GM12878 (cell line): ENCODE results near the gene OR10J5. TPM values are rescaled to one million over a fixed set of nuclear protein-coding genes. Genes with fewer than 3 reads are reported as not detected.

Experiments used
- polyA plus RNA-seq, 11 experiments: library from polyadenylated mRNA; depleted of rRNA in 4 of 11; unstranded in 6 of 11; stranded (reverse) in 5 of 11; fragments of >200 nt; fragmentation: Nextera tagmentation in 4 of 11; fragmentation: Illumina TruSeq in 1 of 11; extraction: Ambion mirVana in 4 of 11; extraction: Trizol in 1 of 11; gene quantifications; 1 replicate in 1 of 11; 2 replicates in 10 of 11; pipeline versions ENCODE4 v1.2.1 to v1.2.3, GENCODE V29; 2011 to 2016; ENCODE audit warnings: inconsistent platforms in 2 of 11, missing spikeins in 2 of 11, low read depth in 1 of 11
- total RNA-seq, 4 experiments: library from RNA; depleted of rRNA in 3 of 4; stranded (reverse); fragments of >200 nt in 3 of 4; fragmentation: Illumina TruSeq in 1 of 4; extraction: Trizol in 1 of 4; gene quantifications; 2 replicates each; pipeline versions ENCODE4 v1.2.1 to v1.2.3, GENCODE V29; 2013 to 2021

The OR10J5 gene
- total and polyA plus RNA-seq, 10 of the 15 experiments (the other 5 are each of a cell fraction or from before 2014, with no cell fraction given) = not detected

Other genes starting within 250 kb of the OR10J5 start
- 0.62 TPM in 1 of 2 replicates, not detected in the other for gene FCER1A, start 233.7 kb downstream of the OR10J5 start, total RNA-seq (2014; rRNA removed)
- gene FCER1A, start 233.7 kb downstream of the OR10J5 start, total RNA-seq (2014; rRNA removed; fragmentation: Illumina TruSeq; extraction: Trizol) = 0.13 TPM in 1 of 2 replicates, not detected in the other
- not detected in 2 replicates for gene FCER1A, start 233.7 kb downstream of the OR10J5 start, total RNA-seq (2021)
- not detected in 2 replicates for gene FCER1A, start 233.7 kb downstream of the OR10J5 start, polyA plus RNA-seq (2011; rRNA removed)
- 0.06 TPM in 1 of 2 replicates, not detected in the other for gene FCER1A, start 233.7 kb downstream of the OR10J5 start, polyA plus RNA-seq (2014; fragmentation: Illumina TruSeq; extraction: Trizol)
- under 1 TPM in 1 of 2 experiments, not detected in 1; 0.20 TPM for gene FCER1A, start 233.7 kb downstream of the OR10J5 start, polyA plus RNA-seq (2014; fragmentation: Nextera tagmentation; extraction: Ambion mirVana)
- 0.50 TPM in 1 of 2 replicates, not detected in the other for gene FCER1A, start 233.7 kb downstream of the OR10J5 start, polyA plus RNA-seq (2014; rRNA removed)
- gene FCER1A, start 233.7 kb downstream of the OR10J5 start, polyA plus RNA-seq (2016; fragmentation: Nextera tagmentation; extraction: Ambion mirVana) = not detected
- gene OR10J4, start 103.8 kb downstream of the OR10J5 start, total RNA-seq (2014; rRNA removed) = not detected in 2 replicates
- not detected in 2 replicates for gene OR10J4, start 103.8 kb downstream of the OR10J5 start, total RNA-seq (2014; rRNA removed; fragmentation: Illumina TruSeq; extraction: Trizol)
- not detected in 2 replicates for gene OR10J4, start 103.8 kb downstream of the OR10J5 start, total RNA-seq (2021)
- gene OR10J4, start 103.8 kb downstream of the OR10J5 start, polyA plus RNA-seq (2011; rRNA removed) = not detected in 2 replicates
- gene OR10J4, start 103.8 kb downstream of the OR10J5 start, polyA plus RNA-seq (2014; fragmentation: Illumina TruSeq; extraction: Trizol) = not detected in 2 replicates
- not detected for gene OR10J4, start 103.8 kb downstream of the OR10J5 start, polyA plus RNA-seq (2014; fragmentation: Nextera tagmentation; extraction: Ambion mirVana)
- not detected in 2 replicates for gene OR10J4, start 103.8 kb downstream of the OR10J5 start, polyA plus RNA-seq (2014; rRNA removed)
- not detected for gene OR10J4, start 103.8 kb downstream of the OR10J5 start, polyA plus RNA-seq (2016; fragmentation: Nextera tagmentation; extraction: Ambion mirVana)
- not detected in 2 replicates for gene OR10J1, start 96.3 kb downstream of the OR10J5 start, total RNA-seq (2014; rRNA removed)
- gene OR10J1, start 96.3 kb downstream of the OR10J5 start, total RNA-seq (2014; rRNA removed; fragmentation: Illumina TruSeq; extraction: Trizol) = not detected in 2 replicates
- not detected in 2 replicates for gene OR10J1, start 96.3 kb downstream of the OR10J5 start, total RNA-seq (2021)
- not detected in 2 replicates for gene OR10J1, start 96.3 kb downstream of the OR10J5 start, polyA plus RNA-seq (2011; rRNA removed)
- gene OR10J1, start 96.3 kb downstream of the OR10J5 start, polyA plus RNA-seq (2014; fragmentation: Illumina TruSeq; extraction: Trizol) = not detected in 2 replicates
- not detected for gene OR10J1, start 96.3 kb downstream of the OR10J5 start, polyA plus RNA-seq (2014; fragmentation: Nextera tagmentation; extraction: Ambion mirVana)
- gene OR10J1, start 96.3 kb downstream of the OR10J5 start, polyA plus RNA-seq (2014; rRNA removed) = not detected in 2 replicates
- gene OR10J1, start 96.3 kb downstream of the OR10J5 start, polyA plus RNA-seq (2016; fragmentation: Nextera tagmentation; extraction: Ambion mirVana) = not detected
- not detected in 2 replicates for gene APCS, start 51.8 kb upstream of the OR10J5 start, total RNA-seq (2014; rRNA removed)
- gene APCS, start 51.8 kb upstream of the OR10J5 start, total RNA-seq (2014; rRNA removed; fragmentation: Illumina TruSeq; extraction: Trizol) = not detected in 2 replicates
- 0.23 and 0.45 TPM in 2 replicates for gene APCS, start 51.8 kb upstream of the OR10J5 start, total RNA-seq (2021)
- gene APCS, start 51.8 kb upstream of the OR10J5 start, polyA plus RNA-seq (2011; rRNA removed) = not detected in 2 replicates
- gene APCS, start 51.8 kb upstream of the OR10J5 start, polyA plus RNA-seq (2014; fragmentation: Illumina TruSeq; extraction: Trizol) = not detected in 2 replicates
- gene APCS, start 51.8 kb upstream of the OR10J5 start, polyA plus RNA-seq (2014; fragmentation: Nextera tagmentation; extraction: Ambion mirVana) = not detected
- gene APCS, start 51.8 kb upstream of the OR10J5 start, polyA plus RNA-seq (2014; rRNA removed) = not detected in 2 replicates
- not detected for gene APCS, start 51.8 kb upstream of the OR10J5 start, polyA plus RNA-seq (2016; fragmentation: Nextera tagmentation; extraction: Ambion mirVana)
- gene CRP, start 178.6 kb upstream of the OR10J5 start, total RNA-seq (2014; rRNA removed) = not detected in 2 replicates
- not detected in 2 replicates for gene CRP, start 178.6 kb upstream of the OR10J5 start, total RNA-seq (2014; rRNA removed; fragmentation: Illumina TruSeq; extraction: Trizol)
- gene CRP, start 178.6 kb upstream of the OR10J5 start, total RNA-seq (2021) = 0.54 and 0.72 TPM in 2 replicates
- gene CRP, start 178.6 kb upstream of the OR10J5 start, polyA plus RNA-seq (2011; rRNA removed) = not detected in 2 replicates
- not detected in 2 replicates for gene CRP, start 178.6 kb upstream of the OR10J5 start, polyA plus RNA-seq (2014; fragmentation: Illumina TruSeq; extraction: Trizol)
- gene CRP, start 178.6 kb upstream of the OR10J5 start, polyA plus RNA-seq (2014; fragmentation: Nextera tagmentation; extraction: Ambion mirVana) = not detected
- gene CRP, start 178.6 kb upstream of the OR10J5 start, polyA plus RNA-seq (2014; rRNA removed) = not detected in 2 replicates
- gene CRP, start 178.6 kb upstream of the OR10J5 start, polyA plus RNA-seq (2016; fragmentation: Nextera tagmentation; extraction: Ambion mirVana) = not detected
- gene DUSP23, start 245.0 kb upstream of the OR10J5 start, total RNA-seq (2014; rRNA removed) = 3.2 and 6.9 TPM in 2 replicates
- gene DUSP23, start 245.0 kb upstream of the OR10J5 start, total RNA-seq (2014; rRNA removed; fragmentation: Illumina TruSeq; extraction: Trizol) = 1.3 and 1.6 TPM in 2 replicates
- gene DUSP23, start 245.0 kb upstream of the OR10J5 start, total RNA-seq (2021) = 4.0 and 4.3 TPM in 2 replicates
- 4.1 and 6.0 TPM in 2 replicates for gene DUSP23, start 245.0 kb upstream of the OR10J5 start, polyA plus RNA-seq (2011; rRNA removed)
- gene DUSP23, start 245.0 kb upstream of the OR10J5 start, polyA plus RNA-seq (2014; fragmentation: Illumina TruSeq; extraction: Trizol) = 1.3 TPM in 1 of 2 replicates, not detected in the other
- 1 to 10 TPM in 1 of 2 experiments, not detected in 1; 1.1 TPM for gene DUSP23, start 245.0 kb upstream of the OR10J5 start, polyA plus RNA-seq (2014; fragmentation: Nextera tagmentation; extraction: Ambion mirVana)
- 4.1 and 5.6 TPM in 2 replicates for gene DUSP23, start 245.0 kb upstream of the OR10J5 start, polyA plus RNA-seq (2014; rRNA removed)
- gene DUSP23, start 245.0 kb upstream of the OR10J5 start, polyA plus RNA-seq (2016; fragmentation: Nextera tagmentation; extraction: Ambion mirVana) = 1 to 10 TPM; 4.1 to 5.7 TPM